Adrenal gland (tissue), 12 donors: Measurements from ENCODE around the gene SFRP5. TPM values are rescaled to one million over a fixed set of nuclear protein-coding genes. Genes with fewer than 3 reads are reported as not detected.

Source experiments
- DNase-seq, 7 donors: peaks; one replicate each; pipeline ENCODE4 v3.0.0-alpha.2; 2019 to 2020
- H3K27ac ChIP-seq, 5 donors: fragments of 200-600 bp; sonication (generic) in 4 of 5; 1 replicate in 3 of 5; 2 replicates in 2 of 5; pipeline versions ENCODE4 v1.5.1 to v1.8.0; 2016 to 2020; ENCODE audit warnings: mild to moderate bottlenecking in 1 of 5
- H3K27me3 ChIP-seq: fragments of 200-600 bp; 2 replicates; pipeline ENCODE4 v1.8.0; 2021
- H3K36me3 ChIP-seq, 2 donors: fragments of 200-600 bp; replicated peaks in 1 of 2; 1 replicate in 1 of 2; 2 replicates in 1 of 2; pipeline versions ENCODE4 v1.5.1 to v1.8.0; 2018 to 2022
- H3K4me1 ChIP-seq, 2 donors: fragments of 200-600 bp; replicated peaks in 1 of 2; 1 replicate in 1 of 2; 2 replicates in 1 of 2; pipeline versions ENCODE4 v1.5.1 to v1.8.0; 2018 to 2021
- H3K4me3 ChIP-seq, 4 donors: fragments of 200-600 bp; sonication (generic) in 3 of 4; one replicate each; pipeline ENCODE4 v1.5.1; 2016 to 2018
- H3K9me3 ChIP-seq, 3 donors: fragments of 200-600 bp; sonication (generic) in 1 of 3; replicated peaks in 1 of 3; 1 replicate in 2 of 3; 2 replicates in 1 of 3; pipeline versions ENCODE4 v1.5.1 to v1.8.0; 2016 to 2021
- CTCF ChIP-seq, 6 experiments: fragments of 450-650 bp in 4 of 6; fragments of 200-600 bp in 2 of 6; sonication (generic) in 1 of 6; IDR thresholded peaks; 1 replicate in 5 of 6; 2 replicates in 1 of 6; pipeline versions ENCODE4 v1.5.1 to v1.8.0; 2016 to 2021; ENCODE audit warnings: antibody characterized with exemption in 6 of 6, mild to moderate bottlenecking in 2 of 6, moderate library complexity in 1 of 6
- POLR2A ChIP-seq, 2 donors: fragments of 450-650 bp; IDR thresholded peaks; one replicate each; pipeline ENCODE4 v1.6.1; 2017; ENCODE audit warnings: antibody characterized with exemption in 2 of 2, mild to moderate bottlenecking in 2 of 2, moderate library complexity in 1 of 2
- WGBS, 4 donors: extraction: QIAGEN DNeasy Blood & Tissue Kit in 2 of 4; methylation state at CpG; one replicate each; pipeline versions ENCODE4 v1.1.5 to v1.1.7; 2013 to 2017; 5-methylcytosine and 5-hydroxymethylcytosine counted together
- intact Hi-C, 2 donors: fragments of 100-400 bp; cut with DNase I; formaldehyde crosslinking; loops; one replicate each; pipeline versions ENCODE4 v1.14.1 to v1.15.0; 2022 to 2023
- polyA plus RNA-seq, 3 donors: library from polyadenylated mRNA; stranded (reverse); fragments of 200-250 nt in 2 of 3; fragments of 350-450 nt in 1 of 3; fragmentation: Illumina TruSeq in 1 of 3; extraction: RNeasy Lipid Tissue Mini Kit (QIAGEN cat#74804) in 1 of 3; gene quantifications; one replicate each; pipeline ENCODE4 v1.2.3, GENCODE V29; 2013 to 2014
- total RNA-seq, 9 donors: library from RNA; depleted of rRNA in 4 of 9; stranded (reverse); fragments of >200 nt in 4 of 9; fragments of 120-200 nt in 1 of 9; fragmentation: NEBNext Ultra II Directional in 1 of 9; extraction: Animal tissue kit (Norgen Biotek cat#: 25700) in 1 of 9; gene quantifications; one replicate each; pipeline versions ENCODE4 v1.1.0 to v1.2.4, GENCODE V29; 2013 to 2023
- donor health status: healthy with polysubstance abuse.
- donor health status: Bipolar disorder and iron deficiency.
- donor health status: DM: yes; HTN: yes; CAD: no.
- donor health status: DM: no; HTN: no; CAD: no.
- donor health status: DM: no; HTN: no; CAD: no.
- donor health status: DM: yes; HTN: yes; CAD: no.

Gene SFRP5
- total and polyA plus RNA-seq, 12 donors: 0.22 to 43.4 (median 5.2) TPM

DNA sequence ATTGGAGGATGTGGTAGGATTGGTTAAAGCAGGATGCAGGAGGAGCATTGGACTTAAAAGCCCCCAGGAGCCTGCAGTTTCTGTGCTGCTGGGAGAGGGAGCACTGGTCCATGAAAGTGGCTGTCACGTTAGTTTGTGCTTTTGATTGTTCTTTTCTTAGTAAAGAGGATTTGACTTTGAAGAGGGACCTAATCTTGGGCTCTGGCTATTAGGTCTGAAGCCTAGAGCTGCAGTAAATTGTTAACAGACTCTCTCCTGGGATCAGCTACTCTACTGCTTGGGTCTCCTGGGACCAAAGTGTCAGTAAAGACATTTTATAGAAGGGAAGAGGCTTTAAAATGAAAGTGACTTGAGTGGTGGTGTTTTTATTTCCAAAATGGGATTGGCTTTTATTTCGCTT is 31.2 kb downstream of the SFRP5 start:
- peaks cover 0 to 32% of the 10 kb centered on the region in 2 donors for H3K36me3 ChIP-seq

GRCh38 chr10:97738616-97739015 is 33.2 kb downstream of the SFRP5 start:
- WGBS, 4 donors: 91 to 100% (median 92%) methylated on average over 3 to 4 of the region's 4 CpGs
- H3K27ac ChIP-seq: no peak overlapping the region
- H3K4me3 ChIP-seq: peak overlapping the region in 1 of 4 donors; percentile 92
- DNase-seq: no peak
- peaks cover 16 to 32% of the 10 kb centered on the region in 2 donors for H3K4me1 ChIP-seq
- H3K36me3 ChIP-seq: peaks cover 0 to 18% of the 10 kb centered on the region in 2 donors
- TF ChIP-seq POLR2A (IDR thresholded peaks at IDR 0.05): no peak
- no peak for TF ChIP-seq CTCF (IDR thresholded peaks at IDR 0.05)
- no peaks in the 10 kb centered on the region for H3K9me3 ChIP-seq
- intact Hi-C loops: loop anchor here in 1 of 2 donors (10.0 kb wide), 1 partner anchor 164 kb away; the partner anchor contains the start of gene ANKRD2
- H3K27me3 ChIP-seq: no peaks in the 10 kb centered on the region

More for the DNA sequence above, 31.2 kb downstream of the SFRP5 start:
- H3K4me1 ChIP-seq: peaks cover 22 to 36% of the 10 kb centered on the region in 2 donors
- TF ChIP-seq POLR2A (IDR thresholded peaks at IDR 0.05) (no peak), CTCF (IDR thresholded peaks at IDR 0.05) (no peak)
- H3K27ac ChIP-seq: no peak overlapping the region
- H3K27me3 ChIP-seq: no peaks in the 10 kb centered on the region
- no peak for DNase-seq
- no peaks in the 10 kb centered on the region for H3K9me3 ChIP-seq
- intact Hi-C loops: no loop called here
- WGBS, 4 donors: 89 to 94% (median 92%) methylated on average over 2 of the region's 2 CpGs
- H3K4me3 ChIP-seq: no peak overlapping the region

GRCh38 chr10:97737770-97738265 is 34.0 kb downstream of the SFRP5 start:
- DNase-seq: no peak
- WGBS, 4 donors: 23 to 29% (median 27%) methylated on average over 14 of the region's 14 CpGs
- Histone ChIP-seq H3K4me3 (peak overlapping the region in 3 of 4 donors; percentile 56 to 95 (median 92)), H3K27ac (peak overlapping the region in 3 of 5 donors; percentile 80 to 98 (median 92)), H3K9me3 (no peaks in the 10 kb centered on the region), H3K4me1 (peaks cover 8 to 24% of the 10 kb centered on the region in 2 donors), H3K27me3 (no peaks in the 10 kb centered on the region), H3K36me3 (peaks cover 0 to 10% of the 10 kb centered on the region in 2 donors)
- no peak for TF ChIP-seq CTCF (IDR thresholded peaks at IDR 0.05)
- TF ChIP-seq POLR2A (IDR thresholded peaks at IDR 0.05): no peak
- intact Hi-C loops: loop anchor here in 1 of 2 donors (10.0 kb wide), 1 partner anchor 163 kb away; the partner anchor contains the start of gene ANKRD2

DNA sequence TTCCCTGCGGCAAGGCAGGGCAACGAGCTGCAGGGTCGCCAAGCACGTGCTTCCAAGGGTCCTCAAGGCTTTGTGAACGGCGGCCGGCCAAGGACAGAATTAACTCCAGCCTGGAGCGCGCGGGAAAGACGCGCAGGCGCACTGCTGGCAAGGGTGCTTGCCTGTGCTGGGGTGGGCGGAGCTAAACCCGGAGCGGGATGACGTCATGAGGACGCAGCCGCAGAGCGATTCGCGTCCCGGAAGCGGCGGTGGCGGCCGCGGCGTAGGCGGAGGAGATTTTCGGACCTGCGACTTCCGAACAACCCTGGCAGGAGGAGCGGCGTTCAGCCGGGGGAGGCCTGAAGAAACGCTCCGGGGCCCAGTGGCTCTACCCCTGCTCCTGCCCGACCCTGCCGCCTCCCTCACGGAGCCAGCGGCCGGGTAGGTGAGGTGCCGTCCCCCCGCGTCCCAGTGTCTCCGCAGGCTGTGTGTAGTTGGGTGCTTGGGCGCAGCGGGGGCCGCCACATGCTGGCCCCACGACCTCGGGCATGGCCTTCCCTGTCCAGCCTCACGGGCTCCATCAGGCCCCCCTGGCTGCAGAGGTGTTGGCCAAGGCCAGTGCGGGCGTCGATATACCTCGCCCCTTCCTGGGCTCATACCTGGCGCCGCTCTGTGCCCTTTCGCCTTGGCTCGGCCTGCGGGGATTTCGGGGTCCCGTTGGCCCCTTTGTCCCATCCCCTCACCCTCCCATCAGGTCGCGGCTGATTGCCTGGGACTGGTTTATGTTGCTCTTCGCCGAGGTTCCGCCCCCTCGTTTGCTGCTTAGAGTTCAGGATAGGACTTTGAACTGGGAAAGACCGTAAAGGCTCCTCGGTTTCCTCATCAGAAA is 34.7 kb downstream of the SFRP5 start, which contains the start of gene ZFYVE27:
Gene ZFYVE27 (plus strand): TSS at position 227 of the 868 bp plus-strand sequence. CDS start 1,350 bp downstream, outside the sequence.
- peak; percentile 94 to 96 for TF ChIP-seq POLR2A (IDR thresholded peaks at IDR 0.05)
- TF ChIP-seq CTCF (IDR thresholded peaks at IDR 0.05): no peak
- 0 to 1% (median 0%) methylated on average over 21 to 72 of the region's 72 CpGs for WGBS, 4 donors
- peaks cover 0 to 7% of the 10 kb centered on the region in 2 donors for H3K36me3 ChIP-seq
- no peaks in the 10 kb centered on the region for H3K27me3 ChIP-seq
- no peaks in the 10 kb centered on the region for H3K9me3 ChIP-seq
- H3K4me1 ChIP-seq: peaks cover 7 to 18% of the 10 kb centered on the region in 2 donors
- DNase-seq: peak; percentile 96 to 99 (median 97)
- H3K4me3 ChIP-seq: peak within 1 kb of the TSS; percentile 56 to 95 (median 74)
- H3K27ac ChIP-seq: peak within 1 kb of the TSS; percentile 62 to 98 (median 92)
- intact Hi-C loops: loop anchor here in 1 of 2 donors (10.0 kb wide), 1 partner anchor 162 kb away; the partner anchor contains the start of gene ANKRD2
